Choroid plexus epithelial cell (primary cell): ENCODE results near the gene AMOT.

Source experiments
- DNase-seq: peaks from one replicate; pipeline ENCODE4 v3.0.0-alpha.2; 2010; ENCODE audit warnings: low read depth
- H3K4me3 ChIP-seq: 2 replicates; pipeline ENCODE4 v1.5.1; 2011; ENCODE audit warnings: low read depth, mild to moderate bottlenecking, control low read depth, low read length, moderate library complexity
- CTCF ChIP-seq: conservative IDR thresholded peaks from 2 replicates; pipeline ENCODE4 v1.5.1; 2011; ENCODE audit warnings: low read depth, mild to moderate bottlenecking, control low read depth, inconsistent platforms, low read length, moderate library complexity

The AMOT gene

GRCh38 chrX:112840382-112841113 is at the start of gene AMOT:
Gene AMOT, minus strand, starts transcription at chrX:112840831. Its CDS starts 17,705 bp downstream, at chrX:112823126.
- peak; percentile 30 for DNase-seq

GRCh38 chrX:112889400-112889799 is 48.8 kb upstream of the AMOT start:
- TF ChIP-seq CTCF: no peak
- H3K4me3 ChIP-seq: no peak overlapping the region
- DNase-seq: no peak

More at GRCh38 chrX:112840382-112841113, at the start of gene AMOT:
- peak within 1 kb of the TSS; percentile 56 for H3K4me3 ChIP-seq
- TF ChIP-seq CTCF: no peak

- H3K4me3 ChIP-seq: no peak overlapping the region
- no peak for TF ChIP-seq CTCF
- no peak for DNase-seq
These were observed 48.3 kb upstream of the AMOT start for GRCh38 chrX:112888916-112889315.

- H3K4me3 ChIP-seq: no peak overlapping the region
- TF ChIP-seq CTCF: no peak
- DNase-seq: no peak
These were observed 37.1 kb upstream of the AMOT start for GRCh38 chrX:112877771-112878173.

- DNase-seq: no peak
- H3K4me3 ChIP-seq: no peak overlapping the region
- no peak for TF ChIP-seq CTCF
These were observed 34.0 kb upstream of the AMOT start for GRCh38 chrX:112874614-112875013.

GRCh38 chrX:112874175-112874574 is 33.5 kb upstream of the AMOT start:
- no peak for DNase-seq
- TF ChIP-seq CTCF: no peak
- no peak overlapping the region for H3K4me3 ChIP-seq

GRCh38 chrX:112868586-112868985 is 28.0 kb upstream of the AMOT start:
- TF ChIP-seq CTCF: no peak
- DNase-seq: no peak
- no peak overlapping the region for H3K4me3 ChIP-seq
